ENCODE data around the gene AMACR.
"Not testable (repeated sequence)": the region's sequence is repeated elsewhere in the genome, so short reads cannot be mapped to it uniquely, and the experiment has no call there.

Gene AMACR

DNA sequence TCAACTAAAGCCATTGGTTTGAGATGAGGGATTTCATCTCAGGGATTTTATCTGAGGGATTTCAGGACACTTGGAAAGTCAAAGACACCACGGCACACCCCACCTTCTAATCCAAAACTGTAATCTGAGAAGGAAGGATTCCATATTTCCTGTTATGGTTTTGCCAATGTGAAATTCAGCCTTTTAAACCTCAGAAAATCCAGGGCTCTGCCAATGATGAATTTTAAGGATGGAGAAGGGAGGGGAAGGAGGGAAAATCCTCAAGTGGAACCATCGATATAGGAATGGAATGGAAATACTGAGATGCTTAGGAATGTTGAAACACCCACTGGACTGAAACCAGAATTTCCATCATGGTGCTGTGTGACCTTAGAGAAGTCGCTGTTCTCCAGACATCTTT lies 29.9 kb upstream of the AMACR start:
- WGBS, 2 experiments = 97 to 99% methylated on average over 3 of the region's 3 CpGs
- Histone ChIP-seq H3K36me3 (ENCODE audit: control insufficient read depth, insufficient read depth, low read length) (no peaks in the 10 kb centered on the region), H3K4me3 (ENCODE audit: insufficient read depth, low read depth, low read length) (no peak overlapping the region), H3K4me1 (ENCODE audit: control insufficient read depth, insufficient read depth, low read length) (no peaks in the 10 kb centered on the region), H3K27me3 (ENCODE audit: control insufficient read depth, insufficient read depth, low read length, poor library complexity, severe bottlenecking) (no peaks in the 10 kb centered on the region), H3K9me3 (ENCODE audit: control insufficient read depth, low read length) (no peaks in the 10 kb centered on the region), H3K27ac (ENCODE audit: insufficient read depth, low read depth, low read length, poor library complexity, severe bottlenecking) (no peak overlapping the region)

DNA sequence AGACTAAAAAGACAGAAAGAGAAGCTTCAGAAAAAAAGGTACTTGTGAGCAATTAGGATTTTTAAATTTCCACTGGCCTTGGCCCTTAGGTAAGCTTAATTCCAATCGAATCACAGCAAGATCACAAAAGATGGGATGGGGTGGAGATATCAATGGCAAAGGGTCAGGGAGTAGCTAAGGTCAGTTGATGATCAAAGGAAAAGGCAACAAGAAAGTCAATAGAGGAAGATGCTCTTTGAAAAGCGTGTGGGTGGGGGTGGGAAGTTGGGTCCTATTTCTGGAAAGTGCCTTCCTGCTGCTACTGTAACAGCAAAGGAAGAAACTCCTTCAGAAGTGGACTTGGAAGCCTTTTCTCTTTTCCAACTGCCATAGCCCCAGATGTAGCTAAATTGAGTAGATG lies 27.9 kb upstream of the AMACR start:
- WGBS, 2 experiments = 92 to 95% methylated on average over 2 of the region's 2 CpGs
- Histone ChIP-seq H3K9me3 (ENCODE audit: control insufficient read depth, low read length) (no peaks in the 10 kb centered on the region), H3K27me3 (ENCODE audit: control insufficient read depth, insufficient read depth, low read length, poor library complexity, severe bottlenecking) (no peaks in the 10 kb centered on the region), H3K36me3 (ENCODE audit: control insufficient read depth, insufficient read depth, low read length) (no peaks in the 10 kb centered on the region), H3K27ac (ENCODE audit: insufficient read depth, low read depth, low read length, poor library complexity, severe bottlenecking) (no peak overlapping the region), H3K4me1 (ENCODE audit: control insufficient read depth, insufficient read depth, low read length) (no peaks in the 10 kb centered on the region), H3K4me3 (ENCODE audit: insufficient read depth, low read depth, low read length) (no peak overlapping the region)

DNA sequence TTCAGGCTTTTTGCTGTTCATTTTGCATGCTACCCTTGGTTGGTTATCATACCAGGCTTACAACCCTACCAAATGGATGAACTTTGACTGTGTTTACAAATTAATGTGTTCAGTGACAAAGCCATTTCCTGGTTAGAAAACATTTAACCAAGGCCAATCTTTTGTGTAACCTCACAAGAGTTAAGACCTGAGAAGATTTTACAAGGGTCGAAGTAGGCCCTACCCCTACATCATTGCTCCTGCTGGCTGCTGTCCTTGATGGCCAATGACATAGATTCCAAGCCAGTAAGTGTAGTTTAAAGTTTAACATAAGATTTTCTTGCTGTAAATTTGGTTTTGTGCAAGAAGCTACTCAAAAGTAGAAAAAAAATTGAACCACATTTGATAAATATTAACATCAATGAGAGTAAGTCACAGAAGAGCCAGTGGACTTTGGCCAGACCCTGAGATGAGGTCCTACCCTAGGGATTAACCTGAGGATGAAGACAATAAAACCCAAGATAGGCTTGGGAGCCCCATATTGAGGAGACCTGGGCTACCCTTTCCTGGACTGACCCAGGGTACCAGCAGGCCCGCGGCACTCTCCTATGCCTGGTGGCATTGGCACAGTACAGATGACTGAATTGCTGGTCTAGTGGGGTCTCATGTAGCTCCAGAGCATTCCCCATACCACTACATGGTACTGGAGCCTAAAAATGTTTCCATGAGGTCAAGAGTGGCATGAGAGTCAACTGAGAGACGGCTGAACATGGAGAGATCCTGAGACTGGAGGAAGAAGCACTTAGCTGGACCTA lies 26.9 kb upstream of the AMACR start:
- no peaks in the 10 kb centered on the region for H3K9me3 ChIP-seq (ENCODE audit: control insufficient read depth, low read length)
- H3K27me3 ChIP-seq (ENCODE audit: control insufficient read depth, insufficient read depth, low read length, poor library complexity, severe bottlenecking) = no peaks in the 10 kb centered on the region
- no peaks in the 10 kb centered on the region for H3K4me1 ChIP-seq (ENCODE audit: control insufficient read depth, insufficient read depth, low read length)
- 95 to 97% methylated on average over 4 of the region's 4 CpGs for WGBS, 2 experiments
- H3K36me3 ChIP-seq (ENCODE audit: control insufficient read depth, insufficient read depth, low read length) = no peaks in the 10 kb centered on the region
- H3K4me3 ChIP-seq (ENCODE audit: insufficient read depth, low read depth, low read length) = no peak overlapping the region
- H3K27ac ChIP-seq (ENCODE audit: insufficient read depth, low read depth, low read length, poor library complexity, severe bottlenecking) = no peak overlapping the region

DNA sequence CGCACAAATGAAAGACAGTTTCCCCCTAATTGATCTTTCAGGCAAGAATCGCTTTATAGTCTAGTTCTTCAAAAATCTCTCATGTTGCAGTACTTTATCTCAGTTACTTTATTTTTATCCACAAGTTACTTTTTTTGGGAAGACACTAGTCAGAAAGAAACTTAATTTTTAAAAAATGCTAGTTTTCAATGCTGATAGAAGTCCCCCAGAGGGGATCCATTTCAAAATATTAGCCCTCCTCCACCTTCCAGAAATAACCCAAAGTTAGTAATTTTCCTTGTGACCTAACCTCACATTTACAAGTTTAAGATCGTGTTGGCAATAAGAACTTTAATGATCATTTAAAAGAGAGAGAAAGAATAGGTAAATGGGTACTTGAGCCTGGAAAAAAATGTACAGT lies 24.1 kb upstream of the AMACR start:
- Histone ChIP-seq H3K9me3 (ENCODE audit: control insufficient read depth, low read length) (no peaks in the 10 kb centered on the region), H3K4me1 (ENCODE audit: control insufficient read depth, insufficient read depth, low read length) (no peaks in the 10 kb centered on the region), H3K27ac (ENCODE audit: insufficient read depth, low read depth, low read length, poor library complexity, severe bottlenecking) (no peak overlapping the region), H3K27me3 (ENCODE audit: control insufficient read depth, insufficient read depth, low read length, poor library complexity, severe bottlenecking) (no peaks in the 10 kb centered on the region), H3K4me3 (ENCODE audit: insufficient read depth, low read depth, low read length) (no peak overlapping the region), H3K36me3 (ENCODE audit: control insufficient read depth, insufficient read depth, low read length) (no peaks in the 10 kb centered on the region)
- WGBS, 2 experiments = 97 to 100% methylated on average over 2 to 3 of the region's 3 CpGs

DNA sequence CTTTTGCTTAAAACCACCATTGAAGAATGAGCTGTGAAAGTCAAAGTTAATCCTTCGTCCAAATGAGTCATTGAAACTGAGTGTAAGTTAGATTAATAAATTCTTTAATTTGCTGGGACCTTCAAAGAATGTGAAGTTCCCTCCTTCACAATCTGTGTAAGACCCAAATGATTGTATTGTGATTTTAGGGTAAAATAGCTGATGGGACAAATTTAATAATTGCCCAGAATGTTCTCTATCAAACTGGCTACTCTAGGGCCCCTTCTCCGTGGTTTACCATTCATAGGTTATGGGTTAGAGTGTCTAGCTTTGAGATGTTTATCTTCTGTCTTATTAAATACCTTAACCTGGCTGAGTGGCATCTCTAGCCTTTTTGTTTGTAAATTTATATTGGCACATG lies 23.3 kb upstream of the AMACR start:
- no peaks in the 10 kb centered on the region for H3K9me3 ChIP-seq (ENCODE audit: control insufficient read depth, low read length)
- no peaks in the 10 kb centered on the region for H3K36me3 ChIP-seq (ENCODE audit: control insufficient read depth, insufficient read depth, low read length)
- WGBS, 2 experiments = 89 to 99% methylated on average over 1 to 2 of the region's 2 CpGs
- H3K4me1 ChIP-seq (ENCODE audit: control insufficient read depth, insufficient read depth, low read length) = no peaks in the 10 kb centered on the region
- H3K4me3 ChIP-seq (ENCODE audit: insufficient read depth, low read depth, low read length) = no peak overlapping the region
- H3K27me3 ChIP-seq (ENCODE audit: control insufficient read depth, insufficient read depth, low read length, poor library complexity, severe bottlenecking) = no peaks in the 10 kb centered on the region
- no peak overlapping the region for H3K27ac ChIP-seq (ENCODE audit: insufficient read depth, low read depth, low read length, poor library complexity, severe bottlenecking)

DNA sequence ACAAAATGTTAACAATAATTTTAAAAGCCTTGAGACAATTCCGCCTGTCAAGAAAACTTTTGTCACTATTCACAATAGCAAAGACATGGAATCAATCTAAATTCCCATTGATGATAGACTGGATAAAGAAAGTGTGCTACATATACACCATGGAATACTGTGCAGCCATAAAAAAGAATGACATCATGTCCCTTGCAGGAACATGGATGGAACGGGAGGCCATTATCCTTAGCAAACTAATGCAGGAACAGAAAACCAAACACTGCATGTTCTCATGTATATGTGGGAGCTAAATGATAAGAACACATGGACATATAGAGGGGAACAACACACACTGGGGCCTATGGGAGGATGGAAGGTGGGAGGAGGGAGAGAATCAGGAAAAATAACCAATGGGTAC lies 22.7 kb upstream of the AMACR start:
- H3K4me1 ChIP-seq (ENCODE audit: control insufficient read depth, insufficient read depth, low read length); H3K9me3 ChIP-seq (ENCODE audit: control insufficient read depth, low read length); H3K27me3 ChIP-seq (ENCODE audit: control insufficient read depth, insufficient read depth, low read length, poor library complexity, severe bottlenecking); H3K36me3 ChIP-seq (ENCODE audit: control insufficient read depth, insufficient read depth, low read length); H3K27ac ChIP-seq (ENCODE audit: insufficient read depth, low read depth, low read length, poor library complexity, severe bottlenecking); H3K4me3 ChIP-seq (ENCODE audit: insufficient read depth, low read depth, low read length): not testable (repeated sequence)
- WGBS, 2 experiments = 69 to 90% methylated on average over 1 to 2 of the region's 2 CpGs

DNA sequence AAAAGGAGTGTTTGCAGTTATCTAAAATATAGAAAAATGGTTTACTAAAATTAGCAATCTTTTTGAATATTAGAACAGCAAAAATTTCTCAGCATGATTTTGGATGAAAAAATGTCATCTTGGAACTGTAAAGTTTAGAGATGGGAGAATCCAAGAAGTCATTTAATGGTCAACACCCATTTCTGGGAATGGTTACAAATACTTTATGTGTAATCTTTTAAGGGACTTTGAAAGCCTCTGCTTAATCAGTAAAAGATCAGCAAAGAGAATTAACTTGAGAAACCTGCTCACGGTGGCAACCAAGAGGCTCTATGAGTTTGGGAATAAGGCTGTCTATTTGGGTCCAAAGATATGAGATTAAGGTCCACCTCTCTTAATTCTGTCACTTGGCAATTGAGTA lies 22.2 kb upstream of the AMACR start:
- H3K9me3 ChIP-seq (ENCODE audit: control insufficient read depth, low read length) = no peaks in the 10 kb centered on the region
- H3K4me1 ChIP-seq (ENCODE audit: control insufficient read depth, insufficient read depth, low read length) = no peaks in the 10 kb centered on the region
- H3K4me3 ChIP-seq (ENCODE audit: insufficient read depth, low read depth, low read length) = no peak overlapping the region
- H3K27ac ChIP-seq (ENCODE audit: insufficient read depth, low read depth, low read length, poor library complexity, severe bottlenecking) = no peak overlapping the region
- H3K36me3 ChIP-seq (ENCODE audit: control insufficient read depth, insufficient read depth, low read length) = no peaks in the 10 kb centered on the region
- H3K27me3 ChIP-seq (ENCODE audit: control insufficient read depth, insufficient read depth, low read length, poor library complexity, severe bottlenecking) = no peaks in the 10 kb centered on the region
- 98 to 100% methylated on average over 1 of the region's 1 CpG for WGBS, 2 experiments

DNA sequence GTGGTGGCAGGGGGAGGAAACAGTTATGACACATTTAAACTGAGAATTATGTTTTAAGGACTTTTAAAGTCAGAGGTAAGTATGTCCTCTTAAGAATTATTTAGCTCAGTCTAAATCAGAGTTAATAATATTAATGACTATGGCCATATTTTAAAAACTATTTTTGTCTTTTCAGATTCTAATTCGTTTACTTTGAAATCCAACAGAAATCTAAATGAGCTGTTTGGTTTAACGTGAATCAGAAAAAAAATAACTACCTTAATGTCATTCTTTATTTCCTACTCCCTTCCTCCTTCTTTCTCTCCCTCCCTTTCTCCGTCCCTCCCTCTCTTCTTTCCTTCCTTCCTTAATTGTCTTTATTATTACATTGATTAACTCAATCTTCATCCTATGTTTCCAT lies 20.5 kb upstream of the AMACR start:
- Histone ChIP-seq H3K27me3 (ENCODE audit: control insufficient read depth, insufficient read depth, low read length, poor library complexity, severe bottlenecking) (no peaks in the 10 kb centered on the region), H3K4me1 (ENCODE audit: control insufficient read depth, insufficient read depth, low read length) (no peaks in the 10 kb centered on the region), H3K27ac (ENCODE audit: insufficient read depth, low read depth, low read length, poor library complexity, severe bottlenecking) (no peak overlapping the region), H3K4me3 (ENCODE audit: insufficient read depth, low read depth, low read length) (no peak overlapping the region), H3K36me3 (ENCODE audit: control insufficient read depth, insufficient read depth, low read length) (no peaks in the 10 kb centered on the region), H3K9me3 (ENCODE audit: control insufficient read depth, low read length) (no peaks in the 10 kb centered on the region)
- WGBS, 2 experiments = 93% methylated on average over 3 of the region's 3 CpGs

DNA sequence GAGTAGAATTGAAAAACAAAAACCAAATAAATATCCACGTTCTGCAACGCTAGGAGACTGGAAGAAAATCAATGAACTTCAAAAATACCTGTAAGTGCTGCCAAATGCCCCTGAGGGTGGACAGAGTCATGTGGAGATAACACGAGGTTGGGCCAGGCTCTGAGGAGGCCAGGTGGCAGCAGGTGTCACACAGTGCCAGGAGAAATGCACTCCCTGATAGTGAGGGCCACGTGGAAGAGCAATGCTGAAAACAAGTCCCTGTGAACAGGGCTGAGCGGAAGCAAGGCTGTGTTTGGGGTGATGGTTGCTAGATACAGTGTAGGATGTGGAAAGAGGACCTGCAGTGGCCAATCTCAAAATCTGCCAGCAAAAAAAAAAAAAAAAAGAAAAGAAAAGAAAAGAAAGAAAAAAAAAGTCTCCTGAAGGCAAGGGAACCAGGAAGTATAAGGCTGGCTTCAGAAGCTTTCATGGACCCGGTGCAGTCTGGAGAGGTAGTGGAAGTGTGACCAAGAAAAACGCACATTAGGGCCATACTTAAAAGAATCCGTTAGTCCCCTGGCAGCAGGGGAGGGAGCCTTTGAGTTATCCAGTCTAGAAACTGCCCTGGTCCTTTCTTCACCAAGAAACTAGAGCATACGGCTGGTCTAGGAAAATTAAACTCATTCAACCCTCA lies 18.4 kb upstream of the AMACR start:
- Histone ChIP-seq H3K36me3 (ENCODE audit: control insufficient read depth, insufficient read depth, low read length) (no peaks in the 10 kb centered on the region), H3K27me3 (ENCODE audit: control insufficient read depth, insufficient read depth, low read length, poor library complexity, severe bottlenecking) (no peaks in the 10 kb centered on the region), H3K9me3 (ENCODE audit: control insufficient read depth, low read length) (no peaks in the 10 kb centered on the region), H3K4me1 (ENCODE audit: control insufficient read depth, insufficient read depth, low read length) (no peaks in the 10 kb centered on the region), H3K27ac (ENCODE audit: insufficient read depth, low read depth, low read length, poor library complexity, severe bottlenecking) (no peak overlapping the region), H3K4me3 (ENCODE audit: insufficient read depth, low read depth, low read length) (no peak overlapping the region)
- WGBS, 2 experiments = 90 to 91% methylated on average over 8 to 9 of the region's 9 CpGs

DNA sequence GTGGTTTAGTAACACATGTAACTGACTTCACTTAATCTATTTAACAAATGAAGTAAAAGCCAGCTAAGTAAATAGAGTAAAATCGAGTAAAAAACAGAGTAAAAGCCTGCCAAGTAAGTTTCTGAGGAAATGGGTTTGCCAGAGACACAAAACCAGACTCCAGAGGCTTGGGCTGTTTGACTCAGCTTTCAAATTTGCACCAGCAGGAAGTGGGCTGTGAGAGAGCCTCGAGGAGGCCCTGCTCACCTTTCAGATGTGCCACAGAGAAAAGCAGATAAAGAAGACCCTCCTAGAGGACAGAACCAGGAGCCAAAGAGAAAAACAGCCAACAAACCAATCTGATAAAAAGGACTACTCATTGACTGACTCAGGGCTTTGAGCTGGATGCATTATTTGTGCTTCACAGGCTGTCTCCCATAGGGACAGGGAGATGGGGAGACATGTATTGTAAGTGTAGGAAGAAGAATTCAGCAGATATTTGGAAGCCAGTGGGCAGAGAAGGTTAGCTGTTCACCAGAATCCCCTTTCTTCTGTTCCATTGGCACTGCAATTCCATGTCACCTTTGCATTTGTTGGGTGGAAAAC lies 14.4 kb upstream of the AMACR start:
- Histone ChIP-seq H3K4me1 (ENCODE audit: control insufficient read depth, insufficient read depth, low read length) (no peaks in the 10 kb centered on the region), H3K27me3 (ENCODE audit: control insufficient read depth, insufficient read depth, low read length, poor library complexity, severe bottlenecking) (no peaks in the 10 kb centered on the region), H3K36me3 (ENCODE audit: control insufficient read depth, insufficient read depth, low read length) (no peaks in the 10 kb centered on the region), H3K27ac (ENCODE audit: insufficient read depth, low read depth, low read length, poor library complexity, severe bottlenecking) (no peak overlapping the region), H3K4me3 (ENCODE audit: insufficient read depth, low read depth, low read length) (no peak overlapping the region), H3K9me3 (ENCODE audit: control insufficient read depth, low read length) (no peaks in the 10 kb centered on the region)
- WGBS, 2 experiments = 71 to 79% methylated on average over 2 of the region's 2 CpGs

Measured in ectodermal cell (in vitro differentiated cells).